Panc1 (cell line): ENCODE measurements around the gene GPR6. TPM values are rescaled to one million over a fixed set of nuclear protein-coding genes. Genes with fewer than 3 reads are reported as not detected.

Experiments used
- ATAC-seq: fragments of 200-7000 bp; cut with Tn5 transposase; 2 replicates; pipeline ENCODE4 v1.9.1; 2020; ENCODE audit warnings: mild to moderate bottlenecking, moderate library complexity
- BruUV-seq: library from RNA; stranded (reverse); fragments of 400-500 nt; replicated peaks from 2 replicates; lab custom pipeline; 2021; lab: Mats Ljungman, UMichigan
- CTCF ChIA-PET: fragments of 300-600 bp; sonication (Branson Sonifier 250); formaldehyde crosslinking; loops from one replicate; lab custom pipeline; 2022; ENCODE audit warnings: antibody characterized with exemption; lab: Charles Lee
- POLR2A ChIA-PET: fragments of 300-600 bp; sonication (Branson Sonifier 250); formaldehyde crosslinking; loops from one replicate; lab custom pipeline; 2022; ENCODE audit warnings: antibody characterized with exemption; lab: Charles Lee
- DNase-seq: peaks from one replicate; pipeline ENCODE4 v3.0.0-alpha.2; 2010; ENCODE audit warnings: low read depth, low spot score
- H3K27ac ChIP-seq: 2 replicates; pipeline ENCODE4 v1.5.1; 2011; ENCODE audit warnings: mild to moderate bottlenecking, low read length, inconsistent platforms
- H3K27me3 ChIP-seq: fragments of 200-500 bp; sonication (Bioruptor generic); 2 replicates; pipeline ENCODE4 v1.6.0; 2014; ENCODE audit warnings: low read length, inconsistent platforms; ENCODE audit not compliant: control insufficient read depth, insufficient read depth
- H3K36me3 ChIP-seq: fragments of 200-500 bp; sonication (Bioruptor generic); 2 replicates; pipeline ENCODE4 v1.5.1; 2014; ENCODE audit warnings: inconsistent platforms, mild to moderate bottlenecking, low read length, moderate library complexity; ENCODE audit not compliant: control insufficient read depth, insufficient read depth
- H3K4me1 ChIP-seq: 2 replicates; pipeline ENCODE4 v1.5.1; 2011; ENCODE audit warnings: inconsistent platforms, mild to moderate bottlenecking, low read length, moderate library complexity; ENCODE audit not compliant: control insufficient read depth, insufficient read depth
- H3K4me3 ChIP-seq, 2 experiments: 2 replicates each; pipeline ENCODE4 v1.5.1; 2011 to 2012; ENCODE audit warnings: low read depth in 2 of 2, low read length in 2 of 2, mild to moderate bottlenecking in 2 of 2, inconsistent platforms in 1 of 2, moderate library complexity in 1 of 2
- H3K9me3 ChIP-seq: fragments of 200-500 bp; sonication (Bioruptor generic); 2 replicates; pipeline ENCODE4 v1.5.1; 2014; ENCODE audit warnings: low read depth, mild to moderate bottlenecking, inconsistent platforms, low read length, moderate library complexity; ENCODE audit not compliant: control insufficient read depth, insufficient read depth
- CTCF ChIP-seq: fragments of 450-650 bp; IDR thresholded peaks from 2 replicates; pipeline ENCODE4 v1.5.1; 2017; ENCODE audit warnings: mild to moderate bottlenecking
- POLR2AphosphoS5 ChIP-seq: IDR thresholded peaks from 2 replicates; pipeline ENCODE4 v1.6.1; 2012; ENCODE audit warnings: mild to moderate bottlenecking, low read depth, low read length, moderate library complexity
- REST ChIP-seq, 2 experiments: IDR thresholded peaks; 2 replicates each; pipeline ENCODE4 v1.6.1; 2011 to 2012; ENCODE audit warnings: low read depth in 2 of 2, control low read depth in 1 of 2, low read length in 1 of 2, mild to moderate bottlenecking in 1 of 2, moderate library complexity in 1 of 2; ENCODE audit not compliant: insufficient read depth in 1 of 2
- SIN3A ChIP-seq: IDR thresholded peaks from 2 replicates; pipeline ENCODE4 v1.6.1; 2012; ENCODE audit warnings: low read depth, mild to moderate bottlenecking, low read length, moderate library complexity, borderline replicate concordance; ENCODE audit not compliant: insufficient read depth
- TCF7L2 ChIP-seq: IDR thresholded peaks from 2 replicates; pipeline ENCODE4 v1.6.1; 2011; ENCODE audit warnings: mild to moderate bottlenecking, low read depth, low read length, inconsistent platforms
- in situ Hi-C: cut with HindIII; loops from 2 replicates; pipeline ENCODE4 v1.10.0; 2016; ENCODE audit warnings: low sequenced_read_pairs, low pct_unique_long_range_greater_than_20kb
- intact Hi-C: fragments of 100-400 bp; cut with micrococcal nuclease; formaldehyde crosslinking; loops from one replicate; pipeline ENCODE4 v1.10.0; 2022; ENCODE audit not compliant: unreplicated experiment
- total RNA-seq: library from RNA; stranded (reverse); gene quantifications from one replicate; pipeline ENCODE4 v1.2.1, GENCODE V29; 2021; ENCODE audit not compliant: unreplicated experiment

Gene GPR6
- total RNA-seq, 1 experiment from 2014 or later, result not detected

DNA sequence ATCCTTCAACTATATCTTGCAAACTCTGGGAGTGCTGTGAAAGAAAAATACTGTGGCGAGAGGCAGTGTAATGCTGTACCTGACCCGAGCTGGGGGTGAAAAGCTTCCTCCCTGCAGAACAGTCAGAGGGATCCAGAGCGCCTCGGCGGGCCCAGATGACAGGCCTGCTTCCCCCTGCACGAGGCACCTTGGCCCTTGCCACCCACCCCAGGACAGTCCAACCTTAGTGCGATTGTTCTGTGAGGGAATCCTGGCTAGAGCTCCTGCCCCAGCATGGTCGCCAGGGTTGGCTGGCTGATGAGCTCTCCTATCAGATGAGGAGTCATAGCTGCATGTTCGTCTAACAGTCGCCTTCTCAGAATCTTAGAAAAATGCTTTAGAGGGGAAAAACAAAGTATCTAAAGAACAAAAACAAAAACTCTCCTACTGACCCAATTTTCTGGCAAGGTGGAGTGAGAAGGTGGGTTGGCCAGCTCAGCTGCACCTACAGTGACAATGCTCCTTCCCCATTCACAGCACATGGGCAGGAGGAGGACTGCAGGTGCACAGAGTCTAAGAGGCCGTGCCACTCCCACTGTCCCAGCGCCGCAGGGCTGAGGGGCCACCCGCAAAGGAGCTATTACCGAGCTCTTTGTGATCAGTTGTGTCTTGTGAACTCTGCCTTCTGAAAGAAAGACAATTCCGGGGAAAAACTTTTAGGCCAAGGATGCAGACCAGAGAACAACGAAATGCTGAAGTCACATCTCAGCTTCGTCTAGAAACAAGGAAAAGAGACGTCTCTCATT is 28.6 kb upstream of the GPR6 start:
- no peaks in the 10 kb centered on the region for H3K36me3 ChIP-seq
- in situ Hi-C loops, result no loop called here
- TF ChIP-seq TCF7L2, result no peak
- TF ChIP-seq SIN3A, result no peak
- TF ChIP-seq REST (IDR thresholded peaks at IDR 0.05; ENCODE audit: insufficient read depth in 1 of 2, low read depth in 2 of 2, low read length in 1 of 2), result no peak
- no peak for TF ChIP-seq POLR2AphosphoS5
- TF ChIP-seq CTCF, result no peak
- H3K27ac ChIP-seq, result no peak overlapping the region
- no TSS peak for BruUV-seq
- H3K27me3 ChIP-seq, result peaks cover 26% of the 10 kb centered on the region
- DNase-seq, result no peak
- no peaks in the 10 kb centered on the region for H3K4me1 ChIP-seq
- POLR2A ChIA-PET, result no interaction called here
- ATAC-seq, result peak; percentile 44; the same call in 1 of the 2 replicates
- H3K9me3 ChIP-seq, result no peaks in the 10 kb centered on the region
- CTCF ChIA-PET, result no interaction called here
- no peak overlapping the region for H3K4me3 ChIP-seq
- intact Hi-C loops, result no loop called here

DNA sequence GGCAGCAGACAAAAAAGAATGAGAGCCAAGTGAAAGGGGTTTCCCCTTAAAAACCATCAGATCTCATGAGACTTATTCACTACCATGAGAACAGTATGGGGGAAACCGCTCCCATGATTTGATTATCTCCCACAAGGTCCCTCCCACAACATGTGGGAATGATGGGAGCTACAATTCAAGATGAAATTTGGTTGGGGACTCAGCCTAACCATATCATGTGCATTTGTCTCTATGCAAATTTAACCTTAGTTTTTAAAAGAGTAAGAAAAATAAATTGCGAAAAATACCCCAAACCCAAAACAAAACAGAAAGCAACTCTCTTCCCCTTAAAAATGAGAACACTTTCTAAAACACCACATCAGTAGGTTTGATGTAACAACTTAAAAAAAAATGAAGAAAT is 22.6 kb upstream of the GPR6 start:
- intact Hi-C loops, result no loop called here
- no peak overlapping the region for H3K27ac ChIP-seq
- ChIA-PET CTCF (no interaction called here), POLR2A (no interaction called here)
- no peak for DNase-seq
- TF ChIP-seq TCF7L2, result no peak
- no peaks in the 10 kb centered on the region for H3K36me3 ChIP-seq
- ATAC-seq, result no peak
- peaks cover 6% of the 10 kb centered on the region for H3K27me3 ChIP-seq
- no TSS peak for BruUV-seq
- no peaks in the 10 kb centered on the region for H3K9me3 ChIP-seq
- in situ Hi-C loops, result no loop called here
- no peaks in the 10 kb centered on the region for H3K4me1 ChIP-seq
- H3K4me3 ChIP-seq, result no peak overlapping the region

GRCh38 chr6:109958626-109959025 is 19.5 kb upstream of the GPR6 start:
- intact Hi-C loops (no loop called here), in situ Hi-C loops (no loop called here)
- H3K9me3 ChIP-seq, result no peaks in the 10 kb centered on the region
- TF ChIP-seq REST (IDR thresholded peaks at IDR 0.05; ENCODE audit: insufficient read depth in 1 of 2, low read depth in 2 of 2, low read length in 1 of 2) (no peak), SIN3A (no peak), CTCF (no peak), POLR2AphosphoS5 (no peak), TCF7L2 (no peak)
- BruUV-seq, result no TSS peak
- DNase-seq, result no peak
- ATAC-seq, result no peak
- H3K27ac ChIP-seq, result no peak overlapping the region
- no peak overlapping the region for H3K4me3 ChIP-seq
- ChIA-PET CTCF (no interaction called here), POLR2A (no interaction called here)
- peaks cover 3% of the 10 kb centered on the region for H3K27me3 ChIP-seq
- H3K36me3 ChIP-seq, result no peaks in the 10 kb centered on the region
- H3K4me1 ChIP-seq, result no peaks in the 10 kb centered on the region
